ENCODE data around the gene VPS26A. TPM values are rescaled to one million over a fixed set of nuclear protein-coding genes. Genes with fewer than 3 reads are reported as not detected.

Gene VPS26A
- total and polyA plus RNA-seq, 2 experiments from 2014 or later = 29.0 to 41.6 TPM

DNA sequence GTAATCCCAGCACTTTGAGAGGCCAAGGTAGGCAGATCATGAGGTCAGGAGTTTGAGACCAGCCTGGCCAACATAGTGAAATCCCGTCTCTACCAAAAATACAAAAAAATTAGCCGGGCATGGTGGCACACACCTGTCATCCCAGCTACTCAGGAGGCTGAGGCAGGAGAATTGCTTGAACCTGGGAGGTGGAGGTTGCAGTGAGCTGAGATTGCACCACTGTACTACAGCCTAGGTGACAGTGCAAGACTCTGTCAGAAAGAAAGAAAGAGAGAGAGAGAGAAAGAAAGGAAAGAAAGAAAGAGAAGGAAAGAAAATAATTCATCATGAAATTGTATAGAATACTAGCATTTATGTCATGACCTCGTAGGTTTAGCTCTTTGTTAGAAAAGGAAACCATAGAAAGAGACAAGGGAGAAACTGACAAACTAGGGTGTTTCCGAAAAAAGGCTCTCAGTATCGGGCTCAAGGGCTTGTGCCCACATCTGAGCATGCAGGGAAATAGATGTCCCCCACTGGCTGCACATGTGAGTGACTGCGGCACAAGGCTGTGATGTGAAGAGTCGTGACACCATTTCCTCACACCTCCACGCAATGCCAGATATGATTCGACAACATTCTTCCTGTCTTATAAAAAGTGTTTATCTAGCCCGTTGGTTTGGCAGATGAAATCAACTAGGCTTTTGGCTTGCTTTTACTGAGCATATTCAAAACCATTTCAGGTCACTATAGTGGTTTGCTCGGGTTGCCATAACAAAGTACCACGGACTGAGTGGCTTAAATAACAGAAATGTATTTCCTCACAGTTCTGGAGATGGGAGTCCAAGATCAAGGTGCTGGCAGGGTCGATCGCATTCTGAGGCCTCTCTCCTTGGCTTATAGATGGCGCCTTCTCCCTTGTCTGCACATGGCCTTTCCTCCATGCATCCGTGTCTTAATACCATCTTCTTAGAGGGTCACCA is 34.1 kb upstream of the VPS26A start:
- DNase-seq (ENCODE audit: low spot score) = no peak
- H3K27me3 ChIP-seq (ENCODE audit: insufficient read depth) = no peaks in the 10 kb centered on the region
- Mint-ChIP-seq H3K4me3 (no peak overlapping the region), H3K36me3 (ENCODE audit: low read depth) (no peaks in the 10 kb centered on the region), H3K9me3 (no peaks in the 10 kb centered on the region), H3K4me1 (peaks cover 13% of the 10 kb centered on the region), H3K27ac (no peak overlapping the region), H3K27me3 (ENCODE audit: insufficient read depth, low read depth, poor library complexity) (peaks cover 2% of the 10 kb centered on the region)
- no peak overlapping the region for H3K4me3 ChIP-seq
- peaks cover 9% of the 10 kb centered on the region for H3K4me1 ChIP-seq (ENCODE audit: insufficient read depth)
- no peak overlapping the region for H3K27ac ChIP-seq (ENCODE audit: low read depth)
- H3K9me2 ChIP-seq (ENCODE audit: insufficient read depth) = no peaks in the 10 kb centered on the region
- H4K20me1 ChIP-seq (replicated peaks; ENCODE audit: insufficient read depth) = no peaks in the 10 kb centered on the region
- no peaks in the 10 kb centered on the region for H3F3A ChIP-seq (replicated peaks; ENCODE audit: low read depth)
- H2AFZ ChIP-seq = 0 out of 2 replicates have a peak overlapping the region, but pooled peaks have one; percentile 32
- no peaks in the 10 kb centered on the region for H3K79me2 ChIP-seq (replicated peaks; ENCODE audit: insufficient read depth)
- TF ChIP-seq CREB1 (CRISPR knock-in tag; IDR thresholded peaks at IDR 0.05; ENCODE audit: low read depth) = no peak
- TF ChIP-seq, protein P1, sequence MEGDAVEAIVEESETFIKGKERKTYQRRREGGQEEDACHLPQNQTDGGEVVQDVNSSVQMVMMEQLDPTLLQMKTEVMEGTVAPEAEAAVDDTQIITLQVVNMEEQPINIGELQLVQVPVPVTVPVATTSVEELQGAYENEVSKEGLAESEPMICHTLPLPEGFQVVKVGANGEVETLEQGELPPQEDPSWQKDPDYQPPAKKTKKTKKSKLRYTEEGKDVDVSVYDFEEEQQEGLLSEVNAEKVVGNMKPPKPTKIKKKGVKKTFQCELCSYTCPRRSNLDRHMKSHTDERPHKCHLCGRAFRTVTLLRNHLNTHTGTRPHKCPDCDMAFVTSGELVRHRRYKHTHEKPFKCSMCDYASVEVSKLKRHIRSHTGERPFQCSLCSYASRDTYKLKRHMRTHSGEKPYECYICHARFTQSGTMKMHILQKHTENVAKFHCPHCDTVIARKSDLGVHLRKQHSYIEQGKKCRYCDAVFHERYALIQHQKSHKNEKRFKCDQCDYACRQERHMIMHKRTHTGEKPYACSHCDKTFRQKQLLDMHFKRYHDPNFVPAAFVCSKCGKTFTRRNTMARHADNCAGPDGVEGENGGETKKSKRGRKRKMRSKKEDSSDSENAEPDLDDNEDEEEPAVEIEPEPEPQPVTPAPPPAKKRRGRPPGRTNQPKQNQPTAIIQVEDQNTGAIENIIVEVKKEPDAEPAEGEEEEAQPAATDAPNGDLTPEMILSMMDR (conservative IDR thresholded peaks at IDR 0.05; ENCODE audit: low read depth in 2 of 2) = no peak
- TF ChIP-seq NANOG (IDR thresholded peaks at IDR 0.05; ENCODE audit: borderline replicate concordance) = no peak
- no peak for TF ChIP-seq STAT1 (IDR thresholded peaks at IDR 0.05; ENCODE audit: unreplicated experiment)
- no peak for TF ChIP-seq EZH2phosphoT487 (IDR thresholded peaks at IDR 0.05; ENCODE audit: unreplicated experiment)
- ATAC-seq = no peak
- no peaks in the 10 kb centered on the region for H3K36me3 ChIP-seq (ENCODE audit: insufficient read depth)
- no peak overlapping the region for H3K4me2 ChIP-seq

GRCh38 chr10:69090685-69091084 is 33.3 kb upstream of the VPS26A start:
- H3K4me1 ChIP-seq (ENCODE audit: insufficient read depth) = peaks cover 6% of the 10 kb centered on the region

More at GRCh38 chr10:69090685-69091084, 33.3 kb upstream of the VPS26A start:
- Mint-ChIP-seq H3K27ac (no peak overlapping the region), H3K4me1 (peaks cover 7% of the 10 kb centered on the region), H3K4me3 (no peak overlapping the region), H3K27me3 (ENCODE audit: insufficient read depth, low read depth, poor library complexity) (peaks cover under 1% of the 10 kb centered on the region), H3K9me3 (no peaks in the 10 kb centered on the region), H3K36me3 (ENCODE audit: low read depth) (no peaks in the 10 kb centered on the region)
- Histone ChIP-seq H3K27me3 (ENCODE audit: insufficient read depth) (no peaks in the 10 kb centered on the region), H3K4me2 (no peak overlapping the region), H3K4me3 (no peak overlapping the region), H2AFZ (no peak overlapping the region), H3K27ac (ENCODE audit: low read depth) (no peak overlapping the region), H3K79me2 (replicated peaks; ENCODE audit: insufficient read depth) (no peaks in the 10 kb centered on the region), H3K9me2 (ENCODE audit: insufficient read depth) (no peaks in the 10 kb centered on the region), H3K36me3 (ENCODE audit: insufficient read depth) (no peaks in the 10 kb centered on the region), H4K20me1 (replicated peaks; ENCODE audit: insufficient read depth) (no peaks in the 10 kb centered on the region), H3F3A (replicated peaks; ENCODE audit: low read depth) (no peaks in the 10 kb centered on the region)
- DNase-seq (ENCODE audit: low spot score) (no peak), ATAC-seq (no peak)
- TF ChIP-seq ZNF331 (CRISPR knock-in tag; IDR thresholded peaks at IDR 0.05; ENCODE audit: low read depth) (no peak), ZNF462 (CRISPR knock-in tag; IDR thresholded peaks at IDR 0.05) (no peak), EZH2phosphoT487 (IDR thresholded peaks at IDR 0.05; ENCODE audit: unreplicated experiment) (no peak), ZNF114 (CRISPR knock-in tag; IDR thresholded peaks at IDR 0.05) (no peak), STAT1 (IDR thresholded peaks at IDR 0.05; ENCODE audit: unreplicated experiment) (no peak), REST (IDR thresholded peaks at IDR 0.05; ENCODE audit: unreplicated experiment) (no peak)

All from GM23338 (cell line).